Neural progenitor cell (in vitro differentiated cells): ENCODE data around the gene FERMT3. TPM values are rescaled to one million over a fixed set of nuclear protein-coding genes. Genes with fewer than 3 reads are reported as not detected.

Experiments used
- DNase-seq: peaks from one replicate; pipeline ENCODE4 v3.0.0-alpha.2; 2016; ENCODE audit warnings: low spot score
- H2AFZ ChIP-seq: fragments of 200-600 bp; sonication (generic); replicated peaks from 2 replicates; pipeline ENCODE4 v1.6.1; 2016; ENCODE audit warnings: antibody characterized with exemption
- H3F3A ChIP-seq: fragments of 200-600 bp; sonication (generic); 2 replicates; pipeline ENCODE4 v1.6.1; 2016; ENCODE audit warnings: antibody characterized with exemption, low read depth
- H3K27ac ChIP-seq: fragments of 200-600 bp; sonication (generic); 2 replicates; pipeline ENCODE4 v1.5.1; 2016; ENCODE audit warnings: mild to moderate bottlenecking
- H3K27me3 ChIP-seq: fragments of 200-600 bp; sonication (generic); 2 replicates; pipeline ENCODE4 v1.6.1; 2016; ENCODE audit warnings: mild to moderate bottlenecking, moderate library complexity
- H3K36me3 ChIP-seq: fragments of 200-600 bp; sonication (generic); 2 replicates; pipeline ENCODE4 v1.5.1; 2016
- H3K4me1 ChIP-seq: fragments of 200-600 bp; sonication (generic); 2 replicates; pipeline ENCODE4 v1.6.1; 2016; ENCODE audit warnings: mixed run types
- H3K4me2 ChIP-seq: fragments of 200-600 bp; sonication (generic); 2 replicates; pipeline ENCODE4 v1.6.1; 2016
- H3K4me3 ChIP-seq: fragments of 200-600 bp; sonication (generic); 2 replicates; pipeline ENCODE4 v1.5.1; 2016
- H3K79me2 ChIP-seq: fragments of 200-600 bp; sonication (generic); 2 replicates; pipeline ENCODE4 v1.6.1; 2016; ENCODE audit warnings: low read depth
- H3K9ac ChIP-seq: fragments of 200-600 bp; sonication (generic); 2 replicates; pipeline ENCODE4 v1.6.1; 2016
- H3K9me3 ChIP-seq: fragments of 200-600 bp; sonication (generic); 2 replicates; pipeline ENCODE4 v1.5.1; 2016; ENCODE audit warnings: low read depth
- H4K20me1 ChIP-seq: fragments of 200-600 bp; sonication (generic); 2 replicates; pipeline ENCODE4 v1.6.1; 2016; ENCODE audit warnings: low read depth
- H3K27ac Mint-ChIP-seq: 3 replicates; pipeline ENCODE4 v1.8.0; 2021; ENCODE audit warnings: mixed read lengths
- H3K27me3 Mint-ChIP-seq: 2 replicates; pipeline ENCODE4 v1.8.0; 2022; ENCODE audit warnings: low read depth, mild to moderate bottlenecking, inconsistent platforms, moderate library complexity, mixed read lengths; ENCODE audit not compliant: insufficient read depth
- H3K36me3 Mint-ChIP-seq: 3 replicates; pipeline ENCODE4 v1.8.0; 2021; ENCODE audit warnings: mixed read lengths
- H3K4me1 Mint-ChIP-seq: 3 replicates; pipeline ENCODE4 v1.8.0; 2021; ENCODE audit warnings: mixed read lengths
- H3K4me3 Mint-ChIP-seq: 3 replicates; pipeline ENCODE4 v1.8.0; 2021; ENCODE audit warnings: mild to moderate bottlenecking, moderate library complexity, mixed read lengths
- H3K9me3 Mint-ChIP-seq: 3 replicates; pipeline ENCODE4 v1.8.0; 2020; ENCODE audit warnings: mixed read lengths
- EZH2 ChIP-seq: fragments of 200-600 bp; sonication (generic); IDR thresholded peaks from 2 replicates; pipeline ENCODE4 v1.6.1; 2017; ENCODE audit warnings: antibody characterized with exemption, mild to moderate bottlenecking, moderate library complexity
- EZH2phosphoT487 ChIP-seq: fragments of 200-600 bp; sonication (generic); IDR thresholded peaks from 2 replicates; pipeline ENCODE4 v1.6.1; 2017; ENCODE audit warnings: antibody characterized with exemption
- total RNA-seq: library from RNA; depleted of rRNA; stranded (reverse); fragments of >200 nt; gene quantifications from 2 replicates; pipeline ENCODE4 v1.2.3, GENCODE V29; 2015; ENCODE audit warnings: low replicate concordance
- TF ChIP-seq, protein P1 (sequence below): fragments of 200-600 bp; sonication (generic); IDR thresholded peaks from 2 replicates; pipeline ENCODE4 v1.5.1; 2017; ENCODE audit warnings: antibody characterized with exemption, mild to moderate bottlenecking

The FERMT3 gene
- total RNA-seq, 1 donor from 2014 or later, result not detected

DNA sequence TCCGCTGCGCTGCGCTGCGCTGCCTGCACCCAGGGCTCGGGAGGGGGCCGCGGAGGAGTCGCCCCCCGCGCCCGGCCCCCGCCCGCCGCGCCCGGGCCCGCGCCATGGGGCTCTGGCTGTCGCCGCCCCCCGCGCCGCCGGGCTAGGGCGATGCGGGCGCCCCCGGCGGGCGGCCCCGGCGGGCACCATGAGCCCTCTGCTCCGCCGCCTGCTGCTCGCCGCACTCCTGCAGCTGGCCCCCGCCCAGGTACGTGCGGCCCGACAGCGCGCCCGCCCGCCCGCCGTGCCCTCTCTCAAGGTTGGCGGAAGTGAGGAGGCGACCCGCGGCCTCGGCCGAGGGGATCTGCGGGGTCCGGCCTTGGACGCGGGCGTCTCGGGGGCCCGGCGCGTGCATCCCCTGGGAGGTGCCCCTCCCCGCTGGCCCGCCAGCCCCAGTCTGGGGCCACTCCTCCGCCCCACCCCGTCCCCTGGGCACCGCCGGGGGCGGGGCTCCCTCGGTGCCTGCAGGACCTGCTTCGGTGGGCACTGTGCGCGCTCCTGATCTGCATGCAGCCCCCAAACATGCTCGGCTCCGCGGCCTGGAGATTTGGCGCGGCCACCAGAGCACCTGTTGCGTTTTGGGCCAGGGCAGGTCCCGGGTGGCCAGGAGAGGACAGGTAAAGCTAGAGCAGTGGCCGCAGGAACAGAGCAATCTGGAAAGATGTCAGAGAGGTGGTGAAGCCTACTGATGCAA is 28.3 kb downstream of the FERMT3 start:
- Histone ChIP-seq H4K20me1 (peaks cover 3% of the 10 kb centered on the region), H3K9me3 (no peaks in the 10 kb centered on the region), H3F3A (peaks cover 38% of the 10 kb centered on the region), H3K79me2 (no peaks in the 10 kb centered on the region), H3K4me1 (peaks cover 4% of the 10 kb centered on the region), H3K27ac (no peak overlapping the region), H3K36me3 (no peaks in the 10 kb centered on the region), H3K4me2 (peak overlapping the region; percentile 94), H2AFZ (peak overlapping the region; percentile 85), H3K27me3 (peaks cover 47% of the 10 kb centered on the region), H3K9ac (no peak overlapping the region), H3K4me3 (peak overlapping the region; percentile 84)
- peaks cover 18% of the 10 kb centered on the region for H3K4me1 Mint-ChIP-seq
- TF ChIP-seq EZH2 (no peak), EZH2phosphoT487 (peak; percentile 8)
- TF ChIP-seq, protein P1, sequence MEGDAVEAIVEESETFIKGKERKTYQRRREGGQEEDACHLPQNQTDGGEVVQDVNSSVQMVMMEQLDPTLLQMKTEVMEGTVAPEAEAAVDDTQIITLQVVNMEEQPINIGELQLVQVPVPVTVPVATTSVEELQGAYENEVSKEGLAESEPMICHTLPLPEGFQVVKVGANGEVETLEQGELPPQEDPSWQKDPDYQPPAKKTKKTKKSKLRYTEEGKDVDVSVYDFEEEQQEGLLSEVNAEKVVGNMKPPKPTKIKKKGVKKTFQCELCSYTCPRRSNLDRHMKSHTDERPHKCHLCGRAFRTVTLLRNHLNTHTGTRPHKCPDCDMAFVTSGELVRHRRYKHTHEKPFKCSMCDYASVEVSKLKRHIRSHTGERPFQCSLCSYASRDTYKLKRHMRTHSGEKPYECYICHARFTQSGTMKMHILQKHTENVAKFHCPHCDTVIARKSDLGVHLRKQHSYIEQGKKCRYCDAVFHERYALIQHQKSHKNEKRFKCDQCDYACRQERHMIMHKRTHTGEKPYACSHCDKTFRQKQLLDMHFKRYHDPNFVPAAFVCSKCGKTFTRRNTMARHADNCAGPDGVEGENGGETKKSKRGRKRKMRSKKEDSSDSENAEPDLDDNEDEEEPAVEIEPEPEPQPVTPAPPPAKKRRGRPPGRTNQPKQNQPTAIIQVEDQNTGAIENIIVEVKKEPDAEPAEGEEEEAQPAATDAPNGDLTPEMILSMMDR, result peak; percentile 5
- no peaks in the 10 kb centered on the region for H3K9me3 Mint-ChIP-seq
- DNase-seq, result peak; percentile 64
- H3K27me3 Mint-ChIP-seq, result peaks cover 18% of the 10 kb centered on the region
- no peaks in the 10 kb centered on the region for H3K36me3 Mint-ChIP-seq
- H3K4me3 Mint-ChIP-seq, result peak overlapping the region; percentile 85
- H3K27ac Mint-ChIP-seq, result no peak overlapping the region

DNA sequence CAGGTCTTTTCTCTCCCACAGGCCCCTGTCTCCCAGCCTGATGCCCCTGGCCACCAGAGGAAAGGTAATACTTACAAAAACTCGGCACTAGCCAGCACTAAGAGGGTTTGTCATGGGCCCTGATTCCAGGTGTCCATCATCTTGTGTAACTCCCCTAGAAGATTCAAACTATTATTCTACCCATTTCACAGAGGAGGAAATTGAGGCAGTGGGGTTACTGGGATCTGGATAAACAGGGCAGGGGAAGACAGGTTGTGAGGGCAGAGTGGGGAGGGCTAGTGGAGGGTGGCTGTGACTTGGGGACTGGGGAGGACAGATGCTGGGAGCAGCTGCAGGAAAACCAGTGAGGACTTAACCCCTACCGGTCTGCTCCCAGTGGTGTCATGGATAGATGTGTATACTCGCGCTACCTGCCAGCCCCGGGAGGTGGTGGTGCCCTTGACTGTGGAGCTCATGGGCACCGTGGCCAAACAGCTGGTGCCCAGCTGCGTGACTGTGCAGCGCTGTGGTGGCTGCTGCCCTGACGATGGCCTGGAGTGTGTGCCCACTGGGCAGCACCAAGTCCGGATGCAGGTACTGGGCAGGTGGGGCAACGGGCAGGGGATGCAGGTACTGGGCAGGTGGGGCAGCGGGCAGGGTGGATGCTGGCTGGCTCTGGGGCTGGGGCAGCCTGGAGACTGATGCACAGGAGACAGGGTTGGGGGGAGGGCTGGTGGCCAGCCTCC is 29.1 kb downstream of the FERMT3 start:
- no peak for DNase-seq
- peaks cover 23% of the 10 kb centered on the region for H3K4me1 Mint-ChIP-seq
- H3K36me3 Mint-ChIP-seq, result no peaks in the 10 kb centered on the region
- Histone ChIP-seq H3K36me3 (no peaks in the 10 kb centered on the region), H3K79me2 (no peaks in the 10 kb centered on the region), H3K27ac (no peak overlapping the region), H4K20me1 (peaks cover 3% of the 10 kb centered on the region), H3F3A (peaks cover 41% of the 10 kb centered on the region), H3K9ac (no peak overlapping the region), H3K27me3 (peaks cover 47% of the 10 kb centered on the region), H3K4me1 (peaks cover 9% of the 10 kb centered on the region), H3K9me3 (no peaks in the 10 kb centered on the region), H3K4me2 (peak overlapping the region; percentile 94), H2AFZ (peak overlapping the region; percentile 85), H3K4me3 (peak overlapping the region; percentile 84)
- TF ChIP-seq EZH2 (no peak), EZH2phosphoT487 (no peak)
- TF ChIP-seq, protein P1, result no peak
- H3K4me3 Mint-ChIP-seq, result peak overlapping the region; percentile 85
- peaks cover 17% of the 10 kb centered on the region for H3K27me3 Mint-ChIP-seq
- H3K9me3 Mint-ChIP-seq, result no peaks in the 10 kb centered on the region
- no peak overlapping the region for H3K27ac Mint-ChIP-seq

DNA sequence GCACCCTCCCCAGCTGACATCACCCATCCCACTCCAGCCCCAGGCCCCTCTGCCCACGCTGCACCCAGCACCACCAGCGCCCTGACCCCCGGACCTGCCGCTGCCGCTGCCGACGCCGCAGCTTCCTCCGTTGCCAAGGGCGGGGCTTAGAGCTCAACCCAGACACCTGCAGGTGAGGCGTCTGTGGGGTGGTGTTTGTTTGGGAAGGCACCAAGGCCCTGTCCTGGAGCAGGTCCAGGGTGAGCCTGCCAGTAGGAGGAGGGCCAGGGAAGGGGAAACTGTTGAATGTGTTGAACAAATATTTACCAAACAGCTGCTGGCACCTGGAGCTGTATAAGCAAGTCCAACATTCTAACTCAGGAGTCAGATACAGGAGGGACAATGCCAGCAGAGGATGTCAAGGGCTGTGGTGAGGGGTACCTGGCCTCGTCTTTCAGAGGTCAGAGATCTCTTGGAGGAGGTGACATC is 31.0 kb downstream of the FERMT3 start:
- no peak overlapping the region for H3K9ac ChIP-seq
- H3K4me3 ChIP-seq, result no peak overlapping the region
- H3K36me3 ChIP-seq, result no peaks in the 10 kb centered on the region
- H3F3A ChIP-seq, result peaks cover 36% of the 10 kb centered on the region
- peaks cover 9% of the 10 kb centered on the region for H3K4me1 ChIP-seq
- Mint-ChIP-seq H3K4me3 (peak overlapping the region; percentile 69), H3K4me1 (peaks cover 19% of the 10 kb centered on the region), H3K27ac (no peak overlapping the region), H3K9me3 (no peaks in the 10 kb centered on the region), H3K36me3 (no peaks in the 10 kb centered on the region), H3K27me3 (peaks cover 15% of the 10 kb centered on the region)
- no peak for TF ChIP-seq EZH2phosphoT487
- TF ChIP-seq EZH2, result no peak
- TF ChIP-seq, protein P1, result no peak
- no peak for DNase-seq
- H3K27me3 ChIP-seq, result peaks cover 29% of the 10 kb centered on the region
- H3K79me2 ChIP-seq, result peaks cover 8% of the 10 kb centered on the region
- H2AFZ ChIP-seq, result no peak overlapping the region
- H4K20me1 ChIP-seq, result peaks cover 8% of the 10 kb centered on the region
- no peak overlapping the region for H3K4me2 ChIP-seq
- no peaks in the 10 kb centered on the region for H3K9me3 ChIP-seq
- H3K27ac ChIP-seq, result no peak overlapping the region
